Measurements from ENCODE around the gene CTNNBL1. TPM values are rescaled to one million over a fixed set of nuclear protein-coding genes. Genes with fewer than 3 reads are reported as not detected.
"Not testable (repeated sequence)": the region's sequence is repeated elsewhere in the genome, so short reads cannot be mapped to it uniquely, and the experiment has no call there.

CTNNBL1 gene
- total RNA-seq, 2 experiments from 2014 or later, result 64.3 to 64.6 TPM

DNA sequence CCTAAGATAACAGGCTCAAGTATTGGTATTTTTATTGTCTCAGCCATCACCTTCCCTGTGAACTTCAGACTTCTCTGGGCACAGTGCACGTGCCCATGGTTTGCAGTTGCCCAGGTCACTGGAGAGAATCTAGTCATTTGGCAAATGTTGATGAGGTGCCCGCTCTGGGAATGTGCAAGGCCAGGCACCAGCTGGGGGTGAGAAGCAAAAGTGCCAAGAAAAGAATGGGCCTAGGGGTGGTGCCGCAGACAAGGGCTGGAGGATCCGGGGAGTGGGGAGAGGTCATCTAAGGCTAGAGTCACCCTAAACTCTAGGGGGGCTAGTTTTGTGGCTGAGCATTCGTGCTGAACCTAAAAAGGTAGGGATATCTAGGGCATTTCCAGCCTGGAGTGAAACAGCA is 152.0 kb downstream of the CTNNBL1 start:
- H3K27me3 Mint-ChIP-seq, result no peaks in the 10 kb centered on the region
- CTCF ChIA-PET, result no interaction called here
- H3K9me3 Mint-ChIP-seq, result no peaks in the 10 kb centered on the region
- POLR2A ChIA-PET, result no interaction called here
- no peak overlapping the region for H3K4me3 Mint-ChIP-seq
- H3K36me3 Mint-ChIP-seq (ENCODE audit: low read depth), result peaks cover 13% of the 10 kb centered on the region
- H3K4me1 Mint-ChIP-seq, result no peaks in the 10 kb centered on the region
- no peak for DNase-seq
- no peak overlapping the region for H3K27ac Mint-ChIP-seq

GRCh38 chr20:37846573-37846972 is 152.7 kb downstream of the CTNNBL1 start:
- POLR2A ChIA-PET, result no interaction called here

DNA sequence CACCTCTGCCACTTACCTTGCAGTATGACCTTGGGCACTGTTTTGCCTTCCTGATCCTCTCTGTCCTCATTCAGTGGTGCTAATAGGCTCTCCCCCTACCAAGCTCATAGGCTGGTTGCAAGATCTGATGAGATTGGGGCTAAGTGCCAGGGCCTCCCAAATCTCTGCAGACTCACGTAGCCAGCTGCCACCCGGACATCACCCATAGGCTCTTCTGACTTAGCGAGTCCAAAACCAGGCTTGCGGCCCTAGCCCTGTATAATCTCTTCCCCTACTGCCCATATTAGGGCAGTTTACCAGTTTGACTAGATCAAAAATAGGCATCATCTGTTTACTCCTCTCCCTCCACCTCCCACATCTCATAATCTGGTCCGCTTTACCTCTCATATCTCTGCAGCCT is 154.9 kb downstream of the CTNNBL1 start:
- Mint-ChIP-seq H3K27ac (no peak overlapping the region), H3K9me3 (no peaks in the 10 kb centered on the region), H3K4me1 (no peaks in the 10 kb centered on the region), H3K4me3 (no peak overlapping the region), H3K27me3 (no peaks in the 10 kb centered on the region), H3K36me3 (ENCODE audit: low read depth) (peaks cover 6% of the 10 kb centered on the region)
- DNase-seq, result no peak
- CTCF ChIA-PET, result no interaction called here
- POLR2A ChIA-PET, result no interaction called here

More at GRCh38 chr20:37846573-37846972, 152.7 kb downstream of the CTNNBL1 start:
- Mint-ChIP-seq H3K27ac (no peak overlapping the region), H3K4me1 (no peaks in the 10 kb centered on the region), H3K27me3 (no peaks in the 10 kb centered on the region), H3K36me3 (ENCODE audit: low read depth) (peaks cover 13% of the 10 kb centered on the region), H3K9me3 (no peaks in the 10 kb centered on the region), H3K4me3 (no peak overlapping the region)
- DNase-seq, result no peak
- CTCF ChIA-PET, result no interaction called here

DNA sequence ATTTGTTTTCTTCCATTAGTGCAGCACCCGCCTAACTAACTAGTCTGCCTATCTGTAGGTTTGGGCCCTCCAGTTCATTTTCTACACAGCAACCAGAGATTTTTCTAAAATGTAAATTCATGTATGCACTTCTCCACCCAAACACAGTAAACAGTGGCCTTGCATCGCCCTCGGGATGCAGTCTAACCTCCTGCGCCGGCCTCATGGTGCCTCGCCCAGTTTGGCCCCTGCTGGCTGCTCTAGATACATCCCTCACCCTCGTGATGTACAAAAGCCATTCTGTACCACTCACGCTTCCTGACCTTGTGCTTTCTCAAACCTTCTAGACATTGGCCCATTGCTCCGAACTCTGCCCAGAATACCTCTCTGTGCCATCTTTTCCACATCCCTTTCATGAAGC is 155.3 kb downstream of the CTNNBL1 start:
- Mint-ChIP-seq H3K4me3 (no peak overlapping the region), H3K4me1 (no peaks in the 10 kb centered on the region), H3K27ac (no peak overlapping the region), H3K36me3 (ENCODE audit: low read depth) (peaks cover 6% of the 10 kb centered on the region), H3K27me3 (no peaks in the 10 kb centered on the region), H3K9me3 (no peaks in the 10 kb centered on the region)
- DNase-seq, result no peak
- CTCF ChIA-PET, result no interaction called here
- POLR2A ChIA-PET, result no interaction called here

DNA sequence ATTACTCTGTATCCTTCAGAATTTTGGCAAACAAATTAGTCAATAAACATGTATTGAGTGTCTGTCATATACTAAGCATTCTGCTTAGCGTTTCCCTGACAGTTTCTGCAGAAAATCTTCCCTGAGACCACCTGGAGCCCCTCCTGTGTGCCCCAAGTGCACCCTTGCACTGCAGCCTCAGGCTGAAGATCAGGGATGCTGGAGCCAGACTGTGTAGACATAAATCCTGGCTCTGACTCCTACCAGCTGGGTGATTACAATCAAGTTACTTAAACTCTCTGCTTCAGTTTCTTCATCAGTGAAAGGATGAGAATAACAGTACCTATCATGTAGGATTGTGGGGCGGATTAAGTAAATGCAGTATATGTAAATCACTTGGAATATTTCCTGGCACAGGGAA is 155.7 kb downstream of the CTNNBL1 start:
- Mint-ChIP-seq H3K4me3 (no peak overlapping the region), H3K36me3 (ENCODE audit: low read depth) (peaks cover 6% of the 10 kb centered on the region), H3K9me3 (no peaks in the 10 kb centered on the region), H3K27ac (no peak overlapping the region), H3K4me1 (no peaks in the 10 kb centered on the region), H3K27me3 (no peaks in the 10 kb centered on the region)
- DNase-seq, result no peak
- CTCF ChIA-PET, result interaction anchor here (0.6 kb wide), 1 partner anchor 158 kb away, joined by 3 read pairs; no protein-coding TSS in a partner anchor
- POLR2A ChIA-PET, result no interaction called here

GRCh38 chr20:37850036-37850592 is 156.3 kb downstream of the CTNNBL1 start:
- H3K36me3 Mint-ChIP-seq (ENCODE audit: low read depth), result peaks cover 10% of the 10 kb centered on the region
- H3K9me3 Mint-ChIP-seq, result no peaks in the 10 kb centered on the region
- no peaks in the 10 kb centered on the region for H3K27me3 Mint-ChIP-seq
- POLR2A ChIA-PET, result no interaction called here
- H3K4me3 Mint-ChIP-seq, result no peak overlapping the region
- DNase-seq, result no peak
- CTCF ChIA-PET, result interaction anchor here (0.6 kb wide), 1 partner anchor 158 kb away, joined by 3 read pairs; no protein-coding TSS in a partner anchor
- H3K4me1 Mint-ChIP-seq, result no peaks in the 10 kb centered on the region
- H3K27ac Mint-ChIP-seq, result no peak overlapping the region

- ChIA-PET POLR2A (no interaction called here), CTCF (no interaction called here)
- H3K27me3 Mint-ChIP-seq, result no peaks in the 10 kb centered on the region
- no peak overlapping the region for H3K4me3 Mint-ChIP-seq
- H3K27ac Mint-ChIP-seq, result no peak overlapping the region
- peaks cover 13% of the 10 kb centered on the region for H3K36me3 Mint-ChIP-seq (ENCODE audit: low read depth)
- DNase-seq, result no peak
- H3K4me1 Mint-ChIP-seq, result no peaks in the 10 kb centered on the region
- no peaks in the 10 kb centered on the region for H3K9me3 Mint-ChIP-seq
Measured at GRCh38 chr20:37850724-37851355, 157.0 kb downstream of the CTNNBL1 start.

DNA sequence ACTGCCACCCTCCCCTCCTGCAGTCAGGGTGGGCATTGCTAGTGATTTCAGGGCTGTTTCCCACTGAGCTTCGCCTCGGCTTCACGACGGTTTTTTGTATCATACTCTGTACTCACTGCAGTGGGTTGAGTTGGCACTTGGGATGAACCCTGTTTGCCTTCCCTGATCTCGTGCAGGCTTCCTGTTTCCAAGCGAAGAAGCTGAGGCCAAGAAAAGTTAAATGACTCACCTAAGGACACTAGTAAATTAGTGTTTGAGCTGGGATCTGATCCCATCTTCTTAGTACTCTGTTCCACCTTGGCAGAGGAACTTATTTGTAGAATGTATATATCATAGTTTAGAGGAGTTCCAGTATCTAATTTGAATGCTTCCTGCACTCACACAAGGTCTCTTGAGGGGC is 158.8 kb downstream of the CTNNBL1 start:
- Mint-ChIP-seq H3K27me3 (no peaks in the 10 kb centered on the region), H3K4me3 (no peak overlapping the region), H3K27ac (no peak overlapping the region), H3K9me3 (no peaks in the 10 kb centered on the region), H3K4me1 (no peaks in the 10 kb centered on the region), H3K36me3 (ENCODE audit: low read depth) (peaks cover 23% of the 10 kb centered on the region)
- POLR2A ChIA-PET, result no interaction called here
- no peak for DNase-seq
- CTCF ChIA-PET, result no interaction called here

GRCh38 chr20:37853823-37854375 is 160.1 kb downstream of the CTNNBL1 start:
- Mint-ChIP-seq H3K27ac (peak overlapping the region; percentile 9), H3K36me3 (ENCODE audit: low read depth) (peaks cover 29% of the 10 kb centered on the region), H3K27me3 (no peaks in the 10 kb centered on the region), H3K4me3 (no peak overlapping the region), H3K9me3 (no peaks in the 10 kb centered on the region), H3K4me1 (no peaks in the 10 kb centered on the region)
- ChIA-PET POLR2A (no interaction called here), CTCF (no interaction called here)
- DNase-seq, result no peak

GRCh38 chr20:37856034-37856433 is 162.2 kb downstream of the CTNNBL1 start:
- H3K27ac Mint-ChIP-seq, H3K27me3 Mint-ChIP-seq, CTCF ChIA-PET, H3K9me3 Mint-ChIP-seq, H3K4me1 Mint-ChIP-seq, POLR2A ChIA-PET, H3K4me3 Mint-ChIP-seq, DNase-seq: not testable (repeated sequence)
- H3K36me3 Mint-ChIP-seq (ENCODE audit: low read depth), result peaks cover 38% of the 10 kb centered on the region

GRCh38 chr20:37856932-37857660 is 163.3 kb downstream of the CTNNBL1 start:
- H3K36me3 Mint-ChIP-seq (ENCODE audit: low read depth), result peaks cover 37% of the 10 kb centered on the region
- no peaks in the 10 kb centered on the region for H3K4me1 Mint-ChIP-seq
- H3K27ac Mint-ChIP-seq, result no peak overlapping the region
- H3K9me3 Mint-ChIP-seq, result no peaks in the 10 kb centered on the region
- POLR2A ChIA-PET, result no interaction called here
- H3K4me3 Mint-ChIP-seq, result no peak overlapping the region
- CTCF ChIA-PET, result no interaction called here
- H3K27me3 Mint-ChIP-seq, result no peaks in the 10 kb centered on the region
- DNase-seq, result no peak

GRCh38 chr20:37859406-37860171 is 165.8 kb downstream of the CTNNBL1 start:
- CTCF ChIA-PET, result no interaction called here
- Mint-ChIP-seq H3K9me3 (no peaks in the 10 kb centered on the region), H3K4me1 (no peaks in the 10 kb centered on the region), H3K36me3 (ENCODE audit: low read depth) (peaks cover 37% of the 10 kb centered on the region), H3K27ac (no peak overlapping the region), H3K4me3 (no peak overlapping the region), H3K27me3 (no peaks in the 10 kb centered on the region)
- POLR2A ChIA-PET, result no interaction called here
- DNase-seq, result no peak

DNA sequence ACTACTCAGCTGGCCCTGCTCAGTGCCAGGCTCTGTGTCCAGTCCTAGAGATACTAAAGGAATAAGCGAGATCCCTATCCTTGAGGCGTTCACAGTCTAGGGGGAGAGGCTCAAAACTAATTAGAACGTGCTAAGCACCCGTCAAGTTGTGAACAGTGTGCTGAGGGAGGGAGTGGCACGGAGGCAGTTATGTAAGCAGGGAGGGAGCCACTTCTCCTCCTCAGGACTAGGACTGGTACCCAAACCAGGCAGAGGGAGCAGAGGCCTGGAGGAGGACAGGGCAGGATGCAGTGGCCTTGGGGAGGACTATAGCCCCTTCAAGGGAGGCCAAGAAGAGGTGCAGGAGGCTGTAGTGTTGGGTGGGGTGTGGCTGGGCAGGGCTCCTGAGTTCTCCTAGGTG is 169.5 kb downstream of the CTNNBL1 start:
- Mint-ChIP-seq H3K4me3 (no peak overlapping the region), H3K4me1 (no peaks in the 10 kb centered on the region), H3K36me3 (ENCODE audit: low read depth) (peaks cover 17% of the 10 kb centered on the region), H3K27me3 (no peaks in the 10 kb centered on the region), H3K9me3 (no peaks in the 10 kb centered on the region), H3K27ac (no peak overlapping the region)
- ChIA-PET POLR2A (no interaction called here), CTCF (no interaction called here)
- no peak for DNase-seq
